SK-N-SH treated with all-trans-retinoic acid at 6 μM for 48 hours (cell line): ENCODE results near the gene ANKRD11.

ENCODE experiments used
- CSDC2 ChIP-seq: fragments of 250-450 bp; sonication (Bioruptor Pico); IDR thresholded peaks from 2 replicates; pipeline ENCODE4 v1.5.0; 2020; ENCODE audit warnings: mild to moderate bottlenecking, moderate library complexity
- RARB ChIP-seq: fragments of 250-450 bp; sonication (Bioruptor Pico); IDR thresholded peaks from 2 replicates; pipeline ENCODE4 v1.8.0; 2021; ENCODE audit warnings: mild to moderate bottlenecking, moderate library complexity
- TCF4 ChIP-seq: fragments of 250-450 bp; sonication (Bioruptor Pico); IDR thresholded peaks from 2 replicates; pipeline ENCODE4 v1.8.0; 2021; ENCODE audit warnings: mild to moderate bottlenecking, moderate library complexity, borderline replicate concordance
- TOX ChIP-seq: fragments of 250-450 bp; sonication (Bioruptor Pico); IDR thresholded peaks from 2 replicates; pipeline ENCODE4 v1.8.0; 2021; ENCODE audit warnings: mild to moderate bottlenecking, moderate library complexity, borderline replicate concordance
- ZNF565 ChIP-seq: fragments of 450-650 bp; formaldehyde crosslinking; conservative IDR thresholded peaks from 2 replicates; pipeline ENCODE4 v1.5.0; 2020; ENCODE audit warnings: low read depth, mild to moderate bottlenecking, moderate library complexity

DNA sequence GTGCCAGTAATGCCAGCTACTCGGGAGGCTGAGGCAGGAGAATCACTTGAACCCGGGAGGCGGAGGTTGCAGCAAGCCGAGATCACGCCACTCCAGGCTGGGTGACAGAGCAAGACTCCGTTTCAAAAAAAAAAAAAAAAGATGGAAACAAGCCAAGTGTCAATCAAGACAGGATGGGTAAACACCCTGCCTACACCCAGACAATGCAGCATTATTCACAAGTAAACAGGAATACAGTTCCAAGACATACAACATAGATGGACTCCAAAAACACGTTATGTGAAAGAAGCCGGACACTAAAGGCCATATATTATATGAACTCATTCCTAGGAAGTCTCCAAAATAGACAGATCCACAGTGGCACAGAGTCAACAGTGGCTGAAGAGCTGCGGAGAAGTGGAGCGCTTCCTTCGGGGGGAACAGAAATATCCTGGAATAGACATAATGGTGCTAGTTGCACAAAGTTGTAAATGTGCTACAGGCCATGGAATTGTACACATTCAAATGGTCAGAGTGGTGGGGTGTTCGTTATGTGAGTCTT lies 33.9 kb downstream of the ANKRD11 start:
- no peak for TF ChIP-seq ZNF565 (CRISPR knock-in tag)
- TF ChIP-seq RARB (CRISPR knock-in tag) = no peak
- TF ChIP-seq TCF4 (CRISPR knock-in tag) = no peak
- TF ChIP-seq TOX = no peak
- no peak for TF ChIP-seq CSDC2 (CRISPR knock-in tag)
